C4-2B (cell line): ENCODE results near the gene SKP1.

Experiments used
- CTCF ChIP-seq: fragments of 450-650 bp; conservative IDR thresholded peaks from 2 replicates; pipeline ENCODE4 v1.5.1; 2017; ENCODE audit warnings: mild to moderate bottlenecking
- ZFX ChIP-seq: fragments of 450-650 bp; IDR thresholded peaks from 2 replicates; pipeline ENCODE4 v1.6.1; 2017

GRCh38 chr5:134101686-134102439, 74.9 kb downstream of the SKP1 start:
- TF ChIP-seq CTCF = peak; percentile 96
- TF ChIP-seq ZFX = no peak
